T-helper 9 cell (primary cell): ENCODE results near the gene SRSF6.
"Not testable (repeated sequence)": the region's sequence is repeated elsewhere in the genome, so short reads cannot be mapped to it uniquely, and the experiment has no call there.

Source experiments
- DNase-seq: peaks from one replicate; pipeline ENCODE4 v3.0.0-alpha.2; 2020

Gene SRSF6

DNA sequence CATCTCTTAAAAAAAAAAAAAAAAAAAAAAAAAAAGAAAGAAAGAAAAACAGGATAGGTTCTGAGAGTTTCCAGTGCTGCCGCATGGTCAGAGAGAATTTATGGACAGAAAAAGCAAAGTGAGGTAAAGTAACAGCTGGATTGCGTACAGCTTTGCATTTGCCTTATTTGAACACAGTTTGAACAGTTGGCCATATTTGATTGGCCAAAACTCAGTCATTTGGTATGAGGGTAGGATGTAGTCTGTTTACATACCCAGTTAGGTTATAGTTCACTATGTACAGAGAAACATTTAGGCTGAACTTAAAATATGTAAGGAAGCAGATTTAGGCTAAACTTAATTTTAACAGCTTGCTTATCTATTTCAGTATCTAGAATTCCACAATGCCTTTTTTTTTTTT is 32.3 kb downstream of the SRSF6 start:
- no peak for DNase-seq

GRCh38 chr20:43492101-43492500 is 34.4 kb downstream of the SRSF6 start:
- no peak for DNase-seq

GRCh38 chr20:43495388-43495787 is 37.7 kb downstream of the SRSF6 start:
- DNase-seq: no peak

DNA sequence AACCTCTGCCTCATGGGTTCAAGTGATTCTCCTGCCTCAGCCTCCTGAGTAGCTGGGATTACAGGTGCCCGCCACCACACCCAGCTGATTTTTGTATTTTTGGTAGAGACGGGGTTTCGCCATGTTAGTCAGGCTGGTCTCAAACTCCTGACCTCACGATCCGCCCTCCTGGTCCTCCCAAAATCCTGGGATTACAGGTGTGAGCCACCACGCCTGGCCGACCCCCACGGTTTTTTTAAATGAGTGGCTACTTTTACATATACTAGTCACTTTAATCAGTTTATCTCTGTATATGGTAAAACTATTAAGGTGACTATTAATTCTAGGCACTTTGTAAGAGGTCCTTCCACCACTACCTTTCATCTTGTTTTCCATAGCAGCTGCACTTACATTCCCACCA is 44.3 kb downstream of the SRSF6 start:
- DNase-seq: not testable (repeated sequence)

DNA sequence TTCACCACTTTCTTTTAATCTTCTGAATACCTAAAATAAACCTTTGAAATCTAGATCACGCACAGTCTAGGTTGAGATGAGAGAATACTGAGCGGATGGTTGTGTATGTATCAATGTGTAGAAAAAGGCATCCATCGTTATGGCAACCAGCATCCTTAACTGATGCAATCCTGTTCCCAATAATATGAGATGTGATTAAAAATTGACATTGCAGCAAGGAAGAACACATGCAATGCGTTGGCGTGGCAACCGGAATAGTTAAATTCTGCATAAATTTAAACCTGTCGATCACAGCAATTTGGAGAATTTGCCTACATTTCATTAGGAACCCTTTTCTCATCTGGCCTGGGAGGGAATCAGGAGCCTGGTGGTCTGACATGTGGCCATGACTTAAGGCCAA is 48.5 kb downstream of the SRSF6 start:
- no peak for DNase-seq

DNA sequence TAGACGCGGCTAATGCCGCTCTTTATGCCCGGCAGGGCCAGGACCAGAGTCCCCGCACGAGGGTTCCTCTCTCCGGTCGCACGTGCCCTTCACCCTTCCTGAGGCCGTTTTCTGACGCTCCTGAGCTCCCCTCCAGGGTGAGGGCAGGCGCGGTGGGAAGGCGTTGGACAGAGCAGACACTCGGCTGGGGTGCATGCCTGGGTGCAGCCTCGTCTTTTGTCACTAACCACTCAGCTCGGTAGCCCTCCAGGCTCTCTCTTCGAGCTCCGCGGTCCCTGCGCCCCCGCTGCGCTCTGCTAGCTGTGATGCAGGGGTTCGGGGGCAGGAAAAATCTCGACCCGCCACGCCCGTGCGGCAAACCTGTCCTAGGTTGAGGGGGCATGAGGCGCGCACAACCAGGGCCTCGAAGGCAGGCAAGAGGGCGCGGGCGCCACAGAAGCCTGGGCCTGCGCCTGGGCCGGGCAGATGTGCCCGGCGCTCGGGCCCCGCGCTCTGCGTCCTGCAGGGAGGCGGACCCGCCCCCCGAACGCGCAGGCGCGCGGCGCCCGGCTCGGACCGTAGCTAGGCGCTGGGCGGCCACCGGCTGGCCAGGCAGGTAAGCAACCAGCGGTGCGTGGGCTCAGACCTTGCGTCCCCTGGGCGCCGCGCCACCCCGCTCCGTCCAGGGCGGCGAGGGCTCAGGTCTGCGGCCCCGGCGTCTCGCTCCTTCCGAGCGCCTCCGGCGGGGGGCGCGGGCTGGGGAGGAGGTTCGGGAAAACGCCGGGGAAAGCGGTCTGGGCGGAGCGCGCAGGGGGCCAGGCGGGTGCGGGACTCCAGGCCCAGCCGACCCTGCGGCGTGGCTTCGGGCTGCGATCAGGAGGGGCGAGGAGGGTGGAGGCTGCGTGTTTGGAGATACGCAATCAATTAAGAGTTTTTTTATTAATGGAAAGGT is 49.7 kb downstream of the SRSF6 start, which contains the start of gene L3MBTL1:
TSS of gene L3MBTL1 (plus strand) at position 548 of the 931 bp plus-strand sequence. CDS start 5,807 bp downstream, outside the sequence.
- DNase-seq: no peak

GRCh38 chr20:43508106-43508505 is 50.4 kb downstream of the SRSF6 start:
- DNase-seq: no peak

- no peak for DNase-seq
Observed at GRCh38 chr20:43508604-43509040, 50.9 kb downstream of the SRSF6 start.

DNA sequence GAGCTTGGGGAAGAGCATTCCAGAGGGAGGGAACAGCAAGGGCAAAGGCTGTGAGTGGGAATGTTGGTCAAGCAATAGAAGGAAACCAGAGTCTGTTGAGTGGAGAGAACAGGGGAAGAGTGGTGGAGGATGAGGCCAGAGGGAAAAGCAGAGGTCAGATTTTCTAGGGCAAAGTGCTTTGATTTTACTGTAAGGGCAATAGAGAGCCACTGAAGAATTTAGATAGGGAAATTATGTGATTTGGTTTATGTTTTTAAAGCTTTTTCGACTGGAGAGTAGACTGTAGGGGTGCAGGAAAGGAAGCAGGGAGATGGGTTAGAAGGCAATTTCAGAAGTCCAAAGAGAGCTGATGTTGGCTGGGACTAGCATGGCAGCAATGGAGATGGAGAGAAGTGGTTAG is 54.2 kb downstream of the SRSF6 start:
- no peak for DNase-seq

- DNase-seq: no peak
Observed at GRCh38 chr20:43513372-43513930, 55.8 kb downstream of the SRSF6 start.
